WTC11 (cell line): Measurements from ENCODE around the gene TMEM59L. TPM values are rescaled to one million over a fixed set of nuclear protein-coding genes. Genes with fewer than 3 reads are reported as not detected.

Source experiments
- ATAC-seq: fragments of 200-7000 bp; cut with Tn5 transposase; 2 replicates; pipeline ENCODE4 v1.10.0; 2021; ENCODE audit warnings: mild to moderate bottlenecking, moderate library complexity
- CTCF ChIA-PET: fragments of 300-600 bp; sonication (Branson Sonifier 250); formaldehyde crosslinking; loops from one replicate; lab custom pipeline; 2021; ENCODE audit warnings: antibody characterized with exemption; lab: Charles Lee
- POLR2A ChIA-PET: fragments of 350-600 bp; sonication (Branson Sonifier 250); formaldehyde crosslinking; loops from one replicate; lab custom pipeline; 2021; ENCODE audit warnings: antibody characterized with exemption; lab: Charles Lee
- DNase-seq: peaks from one replicate; pipeline ENCODE4 v3.0.0; 2021; ENCODE audit warnings: low spot score
- H3K27ac Mint-ChIP-seq: 2 replicates; pipeline ENCODE4 v1.8.0; 2021; ENCODE audit warnings: mixed read lengths
- H3K27me3 Mint-ChIP-seq: 2 replicates; pipeline ENCODE4 v1.8.0; 2021; ENCODE audit warnings: low read depth, mild to moderate bottlenecking, moderate library complexity, mixed read lengths
- H3K36me3 Mint-ChIP-seq: 2 replicates; pipeline ENCODE4 v1.8.0; 2021; ENCODE audit warnings: mixed read lengths
- H3K4me1 Mint-ChIP-seq: 2 replicates; pipeline ENCODE4 v1.8.0; 2022; ENCODE audit warnings: mixed read lengths
- H3K4me3 Mint-ChIP-seq: 2 replicates; pipeline ENCODE4 v1.8.0; 2021; ENCODE audit warnings: mild to moderate bottlenecking, moderate library complexity, mixed read lengths
- H3K9me3 Mint-ChIP-seq: 2 replicates; pipeline ENCODE4 v1.8.0; 2021; ENCODE audit warnings: mixed read lengths
- AR ChIP-seq: fragments of 250-450 bp; sonication (Bioruptor Pico); IDR thresholded peaks from 2 replicates; pipeline ENCODE4 v1.9.0; 2021; ENCODE audit warnings: mild to moderate bottlenecking
- ATF6 ChIP-seq: sonication (generic); formaldehyde crosslinking; IDR thresholded peaks from 2 replicates; pipeline ENCODE4 v1.8.1; 2023; ENCODE audit warnings: mild to moderate bottlenecking, missing genetic modification reagents
- E2F4 ChIP-seq: sonication (generic); formaldehyde crosslinking; IDR thresholded peaks from 2 replicates; pipeline ENCODE4 v1.8.1; 2022; ENCODE audit warnings: low read depth, mild to moderate bottlenecking, moderate library complexity, missing genetic modification reagents, borderline replicate concordance
- ELF4 ChIP-seq: sonication (generic); formaldehyde crosslinking; IDR thresholded peaks from 2 replicates; pipeline ENCODE4 v1.8.1; 2022; ENCODE audit warnings: low read depth, mild to moderate bottlenecking, moderate library complexity, missing genetic modification reagents
- ERG ChIP-seq: fragments of 250-450 bp; sonication (Bioruptor Pico); IDR thresholded peaks from 2 replicates; pipeline ENCODE4 v1.8.0; 2021; ENCODE audit warnings: mild to moderate bottlenecking
- ETV6 ChIP-seq: sonication (generic); formaldehyde crosslinking; IDR thresholded peaks from 2 replicates; pipeline ENCODE4 v1.8.1; 2022; ENCODE audit warnings: mild to moderate bottlenecking, missing genetic modification reagents
- FOXJ3 ChIP-seq: sonication (generic); formaldehyde crosslinking; IDR thresholded peaks from 2 replicates; pipeline ENCODE4 v1.9.0; 2021; ENCODE audit warnings: missing genetic modification reagents, mild to moderate bottlenecking, borderline replicate concordance
- GABPB1 ChIP-seq: sonication (generic); formaldehyde crosslinking; IDR thresholded peaks from 2 replicates; pipeline ENCODE4 v1.8.1; 2023; ENCODE audit warnings: mild to moderate bottlenecking, missing genetic modification reagents
- HMGA2 ChIP-seq: fragments of 250-450 bp; sonication (Bioruptor Pico); IDR thresholded peaks from 2 replicates; pipeline ENCODE4 v1.4.0; 2021; ENCODE audit warnings: mild to moderate bottlenecking, moderate library complexity
- MAX ChIP-seq: sonication (generic); formaldehyde crosslinking; IDR thresholded peaks from 2 replicates; pipeline ENCODE4 v1.8.0; 2022; ENCODE audit warnings: mild to moderate bottlenecking, missing genetic modification reagents
- MXD4 ChIP-seq: fragments of 250-450 bp; sonication (Bioruptor Pico); IDR thresholded peaks from 2 replicates; pipeline ENCODE4 v1.8.0; 2021; ENCODE audit warnings: mild to moderate bottlenecking, moderate library complexity, borderline replicate concordance
- MYBL2 ChIP-seq: sonication (generic); formaldehyde crosslinking; IDR thresholded peaks from 2 replicates; pipeline ENCODE4 v1.8.1; 2023; ENCODE audit warnings: mild to moderate bottlenecking, moderate library complexity, missing genetic modification reagents
- NFATC4 ChIP-seq: fragments of 250-450 bp; sonication (Bioruptor Pico); IDR thresholded peaks from 2 replicates; pipeline ENCODE4 v1.9.0; 2021; ENCODE audit warnings: mild to moderate bottlenecking
- PREB ChIP-seq: sonication (generic); formaldehyde crosslinking; IDR thresholded peaks from 2 replicates; pipeline ENCODE4 v1.8.1; 2022; ENCODE audit warnings: mild to moderate bottlenecking, missing genetic modification reagents, moderate library complexity, borderline replicate concordance
- ZBTB43 ChIP-seq: sonication (generic); formaldehyde crosslinking; IDR thresholded peaks from 2 replicates; pipeline ENCODE4 v1.8.1; 2023; ENCODE audit warnings: mild to moderate bottlenecking, missing genetic modification reagents
- ZNF121 ChIP-seq: sonication (generic); formaldehyde crosslinking; IDR thresholded peaks from 2 replicates; pipeline ENCODE4 v1.8.0; 2023; ENCODE audit warnings: missing genetic modification reagents
- ZNF423 ChIP-seq: fragments of 250-450 bp; sonication (Bioruptor Pico); IDR thresholded peaks from 2 replicates; pipeline ENCODE4 v2.1.2; 2022; ENCODE audit warnings: mild to moderate bottlenecking, moderate library complexity
- ZNF671 ChIP-seq: fragments of 250-450 bp; sonication (Bioruptor Pico); IDR thresholded peaks from 2 replicates; pipeline ENCODE4 v1.8.0; 2021; ENCODE audit warnings: mild to moderate bottlenecking
- ZSCAN18 ChIP-seq: fragments of 250-450 bp; sonication (Bioruptor Pico); IDR thresholded peaks from 2 replicates; pipeline ENCODE4 v2.1.2; 2022; ENCODE audit warnings: mild to moderate bottlenecking, moderate library complexity
- total RNA-seq: library from RNA; stranded (reverse); gene quantifications from 3 replicates; pipeline ENCODE4 v1.2.3, GENCODE V29; 2021

The TMEM59L gene
- total RNA-seq, 1 experiment from 2014 or later, result 14.8 TPM

- TF ChIP-seq MYBL2 (CRISPR knock-in tag), result no peak
- TF ChIP-seq MAX (CRISPR knock-in tag), result no peak
- TF ChIP-seq FOXJ3 (CRISPR knock-in tag), result no peak
- no peak for TF ChIP-seq ETV6
- TF ChIP-seq ELF4 (CRISPR knock-in tag), result no peak
Measured at GRCh38 chr19:18587561-18587960, 25.1 kb upstream of the TMEM59L start (continued).

GRCh38 chr19:18587962-18588610 is 24.6 kb upstream of the TMEM59L start:
- DNase-seq (no peak), ATAC-seq (no peak)
- CTCF ChIA-PET, result interaction anchor here (0.6 to 4.5 kb wide), 22 partner anchors 9 to 340 kb away, joined by 3 to 39 read pairs (median 5); partner anchors contain the start of genes CRLF1, ELL, KXD1 and UBA52
- POLR2A ChIA-PET, result interaction anchor here (0.7 to 1.7 kb wide), 2 partner anchors 68 to 82 kb away, joined by 4 to 9 read pairs; no protein-coding TSS in a partner anchor
- Mint-ChIP-seq H3K9me3 (0 out of 2 replicates have a peak, but pooled peaks cover 3% of the 10 kb centered on the region), H3K27me3 (peaks cover 10% of the 10 kb centered on the region), H3K4me1 (peaks cover 25% of the 10 kb centered on the region), H3K27ac (peak overlapping the region; percentile 89), H3K36me3 (0 out of 2 replicates have a peak, but pooled peaks cover 3% of the 10 kb centered on the region), H3K4me3 (peak overlapping the region; percentile 86)
- TF ChIP-seq ZSCAN18 (CRISPR knock-in tag) (no peak), E2F4 (CRISPR knock-in tag) (no peak), ERG (no peak), MXD4 (no peak), GABPB1 (CRISPR knock-in tag) (peak; percentile 40; the same call in 1 of the 2 replicates), HMGA2 (no peak), AR (CRISPR knock-in tag) (no peak), ZNF121 (CRISPR knock-in tag) (no peak)

GRCh38 chr19:18588611-18589379 is 23.9 kb upstream of the TMEM59L start, which contains the start of gene REX1BD:
TSS of gene REX1BD (plus strand) at chr19:18588798. CDS start at chr19:18588802, 4 bp downstream.
- H3K27me3 Mint-ChIP-seq, result peaks cover 10% of the 10 kb centered on the region
- DNase-seq (peak; percentile 87), ATAC-seq (peak; percentile 51)
- H3K27ac Mint-ChIP-seq, result peak within 1 kb of the TSS; percentile 98
- H3K36me3 Mint-ChIP-seq, result 0 out of 2 replicates have a peak, but pooled peaks cover 3% of the 10 kb centered on the region
- H3K9me3 Mint-ChIP-seq, result 0 out of 2 replicates have a peak, but pooled peaks cover 3% of the 10 kb centered on the region
- peaks cover 32% of the 10 kb centered on the region for H3K4me1 Mint-ChIP-seq
- ChIA-PET CTCF (interaction anchor here (0.6 to 4.5 kb wide), 51 partner anchors 9 to 340 kb away, joined by 3 to 39 read pairs (median 5); partner anchors contain the start of genes COPE, CRLF1, DDX49 and ELL), POLR2A (interaction anchor here (0.9 to 2.5 kb wide), 11 partner anchors 12 to 258 kb away, joined by 3 to 18 read pairs (median 3); partner anchors contain the start of genes KXD1 and UBA52)
- peak within 1 kb of the TSS; percentile 86 for H3K4me3 Mint-ChIP-seq
- TF ChIP-seq ETV6 (peak; percentile 74; the same call in 1 of the 2 replicates), PREB (CRISPR knock-in tag) (no peak), ATF6 (CRISPR knock-in tag) (no peak), NFATC4 (CRISPR knock-in tag) (no peak), ZBTB43 (peak; percentile 90), ZNF671 (CRISPR knock-in tag) (no peak), ZNF423 (peak; percentile 25; the same call in 1 of the 2 replicates)
